Upper lobe of left lung (tissue), 4 donors: ENCODE data around the gene ZNF285.

Experiments
- EP300 ChIP-seq, 4 donors: sonication (generic); formaldehyde crosslinking; IDR thresholded peaks; one replicate each; pipeline ENCODE4 v1.5.1; 2017; ENCODE audit warnings: antibody characterized with exemption in 4 of 4, control low read depth in 2 of 4
- POLR2A ChIP-seq, 4 donors: fragments of 450-650 bp; IDR thresholded peaks; one replicate each; pipeline ENCODE4 v1.5.1; 2016 to 2017; ENCODE audit warnings: antibody characterized with exemption in 4 of 4, mild to moderate bottlenecking in 2 of 4
- POLR2AphosphoS5 ChIP-seq, 2 donors: sonication (generic); formaldehyde crosslinking; IDR thresholded peaks; one replicate each; pipeline ENCODE4 v1.5.1; 2017; ENCODE audit warnings: antibody characterized with exemption in 2 of 2
- TF ChIP-seq, protein P1 (sequence below), 6 experiments: fragments of 450-650 bp in 4 of 6; fragments of 200-600 bp in 2 of 6; sonication (generic) in 2 of 6; IDR thresholded peaks; one replicate each; pipeline ENCODE4 v1.5.1; 2016 to 2019; ENCODE audit warnings: antibody characterized with exemption in 6 of 6

- TF ChIP-seq, protein P1, sequence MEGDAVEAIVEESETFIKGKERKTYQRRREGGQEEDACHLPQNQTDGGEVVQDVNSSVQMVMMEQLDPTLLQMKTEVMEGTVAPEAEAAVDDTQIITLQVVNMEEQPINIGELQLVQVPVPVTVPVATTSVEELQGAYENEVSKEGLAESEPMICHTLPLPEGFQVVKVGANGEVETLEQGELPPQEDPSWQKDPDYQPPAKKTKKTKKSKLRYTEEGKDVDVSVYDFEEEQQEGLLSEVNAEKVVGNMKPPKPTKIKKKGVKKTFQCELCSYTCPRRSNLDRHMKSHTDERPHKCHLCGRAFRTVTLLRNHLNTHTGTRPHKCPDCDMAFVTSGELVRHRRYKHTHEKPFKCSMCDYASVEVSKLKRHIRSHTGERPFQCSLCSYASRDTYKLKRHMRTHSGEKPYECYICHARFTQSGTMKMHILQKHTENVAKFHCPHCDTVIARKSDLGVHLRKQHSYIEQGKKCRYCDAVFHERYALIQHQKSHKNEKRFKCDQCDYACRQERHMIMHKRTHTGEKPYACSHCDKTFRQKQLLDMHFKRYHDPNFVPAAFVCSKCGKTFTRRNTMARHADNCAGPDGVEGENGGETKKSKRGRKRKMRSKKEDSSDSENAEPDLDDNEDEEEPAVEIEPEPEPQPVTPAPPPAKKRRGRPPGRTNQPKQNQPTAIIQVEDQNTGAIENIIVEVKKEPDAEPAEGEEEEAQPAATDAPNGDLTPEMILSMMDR (IDR thresholded peaks at IDR 0.05) = no peak
- TF ChIP-seq POLR2AphosphoS5 (IDR thresholded peaks at IDR 0.05) (no peak), POLR2A (IDR thresholded peaks at IDR 0.05) (no peak), EP300 (IDR thresholded peaks at IDR 0.05) (no peak)
Observed at GRCh38 chr19:44341794-44342193, 59.6 kb downstream of the ZNF285 start.
